Neural progenitor cell (in vitro differentiated cells): ENCODE measurements around the gene FBXW8. TPM values are rescaled to one million over a fixed set of nuclear protein-coding genes. Genes with fewer than 3 reads are reported as not detected.

ENCODE experiments used
- DNase-seq: peaks from one replicate; pipeline ENCODE4 v3.0.0-alpha.2; 2016; ENCODE audit warnings: low spot score
- H2AFZ ChIP-seq: fragments of 200-600 bp; sonication (generic); replicated peaks from 2 replicates; pipeline ENCODE4 v1.6.1; 2016; ENCODE audit warnings: antibody characterized with exemption
- H3F3A ChIP-seq: fragments of 200-600 bp; sonication (generic); 2 replicates; pipeline ENCODE4 v1.6.1; 2016; ENCODE audit warnings: antibody characterized with exemption, low read depth
- H3K27ac ChIP-seq: fragments of 200-600 bp; sonication (generic); 2 replicates; pipeline ENCODE4 v1.5.1; 2016; ENCODE audit warnings: mild to moderate bottlenecking
- H3K27me3 ChIP-seq: fragments of 200-600 bp; sonication (generic); 2 replicates; pipeline ENCODE4 v1.6.1; 2016; ENCODE audit warnings: mild to moderate bottlenecking, moderate library complexity
- H3K36me3 ChIP-seq: fragments of 200-600 bp; sonication (generic); 2 replicates; pipeline ENCODE4 v1.5.1; 2016
- H3K4me1 ChIP-seq: fragments of 200-600 bp; sonication (generic); 2 replicates; pipeline ENCODE4 v1.6.1; 2016; ENCODE audit warnings: mixed run types
- H3K4me2 ChIP-seq: fragments of 200-600 bp; sonication (generic); 2 replicates; pipeline ENCODE4 v1.6.1; 2016
- H3K4me3 ChIP-seq: fragments of 200-600 bp; sonication (generic); 2 replicates; pipeline ENCODE4 v1.5.1; 2016
- H3K79me2 ChIP-seq: fragments of 200-600 bp; sonication (generic); 2 replicates; pipeline ENCODE4 v1.6.1; 2016; ENCODE audit warnings: low read depth
- H3K9ac ChIP-seq: fragments of 200-600 bp; sonication (generic); 2 replicates; pipeline ENCODE4 v1.6.1; 2016
- H3K9me3 ChIP-seq: fragments of 200-600 bp; sonication (generic); 2 replicates; pipeline ENCODE4 v1.5.1; 2016; ENCODE audit warnings: low read depth
- H4K20me1 ChIP-seq: fragments of 200-600 bp; sonication (generic); 2 replicates; pipeline ENCODE4 v1.6.1; 2016; ENCODE audit warnings: low read depth
- H3K27ac Mint-ChIP-seq: 3 replicates; pipeline ENCODE4 v1.8.0; 2021; ENCODE audit warnings: mixed read lengths
- H3K27me3 Mint-ChIP-seq: 2 replicates; pipeline ENCODE4 v1.8.0; 2022; ENCODE audit warnings: low read depth, mild to moderate bottlenecking, inconsistent platforms, moderate library complexity, mixed read lengths; ENCODE audit not compliant: insufficient read depth
- H3K36me3 Mint-ChIP-seq: 3 replicates; pipeline ENCODE4 v1.8.0; 2021; ENCODE audit warnings: mixed read lengths
- H3K4me1 Mint-ChIP-seq: 3 replicates; pipeline ENCODE4 v1.8.0; 2021; ENCODE audit warnings: mixed read lengths
- H3K4me3 Mint-ChIP-seq: 3 replicates; pipeline ENCODE4 v1.8.0; 2021; ENCODE audit warnings: mild to moderate bottlenecking, moderate library complexity, mixed read lengths
- H3K9me3 Mint-ChIP-seq: 3 replicates; pipeline ENCODE4 v1.8.0; 2020; ENCODE audit warnings: mixed read lengths
- CTCF ChIP-seq: fragments of 200-600 bp; sonication (generic); IDR thresholded peaks from 2 replicates; pipeline ENCODE4 v1.5.1; 2017; ENCODE audit warnings: antibody characterized with exemption, mild to moderate bottlenecking
- EZH2 ChIP-seq: fragments of 200-600 bp; sonication (generic); IDR thresholded peaks from 2 replicates; pipeline ENCODE4 v1.6.1; 2017; ENCODE audit warnings: antibody characterized with exemption, mild to moderate bottlenecking, moderate library complexity
- EZH2phosphoT487 ChIP-seq: fragments of 200-600 bp; sonication (generic); IDR thresholded peaks from 2 replicates; pipeline ENCODE4 v1.6.1; 2017; ENCODE audit warnings: antibody characterized with exemption
- total RNA-seq: library from RNA; depleted of rRNA; stranded (reverse); fragments of >200 nt; gene quantifications from 2 replicates; pipeline ENCODE4 v1.2.3, GENCODE V29; 2015; ENCODE audit warnings: low replicate concordance

The FBXW8 gene
- total RNA-seq, 1 donor from 2014 or later: 20.7 TPM

DNA sequence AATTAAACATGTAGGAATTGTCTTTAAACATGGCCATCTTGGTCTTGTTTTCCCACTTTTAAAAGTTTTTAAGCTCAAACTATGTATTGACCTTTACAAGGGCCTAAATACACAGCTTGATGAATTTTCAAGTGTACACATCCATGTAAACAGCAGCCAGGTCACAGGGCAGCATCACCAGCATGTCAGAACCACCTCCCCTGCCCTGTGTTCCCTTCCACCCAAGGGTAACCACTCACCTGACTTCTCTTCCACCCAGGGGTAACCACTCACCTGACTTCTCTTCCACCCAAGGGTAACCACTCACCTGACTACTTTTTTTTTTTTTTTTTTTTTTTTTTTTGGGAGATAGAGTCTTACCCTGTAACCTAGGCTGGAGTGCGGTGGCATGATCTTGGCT, 4.6 kb downstream of the FBXW8 start:
- H3K4me3 Mint-ChIP-seq: no peak overlapping the region
- Histone ChIP-seq H2AFZ (no peak overlapping the region), H3K4me3 (no peak overlapping the region), H3K9ac (no peak overlapping the region), H3K27ac (no peak overlapping the region), H4K20me1 (peaks cover 68% of the 10 kb centered on the region), H3K27me3 (no peaks in the 10 kb centered on the region), H3K4me2 (no peak overlapping the region), H3K9me3 (no peaks in the 10 kb centered on the region), H3F3A (peaks cover 17% of the 10 kb centered on the region), H3K4me1 (peaks cover 7% of the 10 kb centered on the region), H3K79me2 (peaks cover 70% of the 10 kb centered on the region), H3K36me3 (no peaks in the 10 kb centered on the region)
- H3K27ac Mint-ChIP-seq: no peak overlapping the region
- TF ChIP-seq EZH2phosphoT487 (no peak), CTCF (no peak), EZH2 (no peak)
- no peaks in the 10 kb centered on the region for H3K9me3 Mint-ChIP-seq
- no peaks in the 10 kb centered on the region for H3K27me3 Mint-ChIP-seq
- H3K4me1 Mint-ChIP-seq: peaks cover 19% of the 10 kb centered on the region
- no peak for DNase-seq
- H3K36me3 Mint-ChIP-seq: peaks cover 14% of the 10 kb centered on the region

- peaks cover 10% of the 10 kb centered on the region for H3F3A ChIP-seq
- H3K79me2 ChIP-seq: peaks cover 64% of the 10 kb centered on the region
- H3K27ac ChIP-seq: no peak overlapping the region
- H3K27me3 ChIP-seq: no peaks in the 10 kb centered on the region
- no peak overlapping the region for H3K4me2 ChIP-seq
- H2AFZ ChIP-seq: no peak overlapping the region
- no peak overlapping the region for H3K4me3 ChIP-seq
- no peak overlapping the region for H3K4me3 Mint-ChIP-seq
- no peak overlapping the region for H3K27ac Mint-ChIP-seq
- peaks cover 70% of the 10 kb centered on the region for H4K20me1 ChIP-seq
- H3K9ac ChIP-seq: no peak overlapping the region
- H3K27me3 Mint-ChIP-seq: no peaks in the 10 kb centered on the region
- H3K4me1 Mint-ChIP-seq: peaks cover 17% of the 10 kb centered on the region
- peaks cover 7% of the 10 kb centered on the region for H3K4me1 ChIP-seq
- no peaks in the 10 kb centered on the region for H3K9me3 Mint-ChIP-seq
- no peaks in the 10 kb centered on the region for H3K36me3 ChIP-seq
- DNase-seq: no peak
- TF ChIP-seq CTCF (no peak), EZH2phosphoT487 (no peak), EZH2 (no peak)
- H3K9me3 ChIP-seq: no peaks in the 10 kb centered on the region
- peaks cover 17% of the 10 kb centered on the region for H3K36me3 Mint-ChIP-seq
Measured at GRCh38 chr12:116916122-116916521, 5.4 kb downstream of the FBXW8 start.

- Histone ChIP-seq H3K4me1 (peaks cover 4% of the 10 kb centered on the region), H3K4me3 (no peak overlapping the region), H3K4me2 (no peak overlapping the region), H3K36me3 (no peaks in the 10 kb centered on the region), H3K27ac (no peak overlapping the region), H3K9ac (no peak overlapping the region), H4K20me1 (peaks cover 66% of the 10 kb centered on the region), H3K27me3 (no peaks in the 10 kb centered on the region), H3F3A (peaks cover 4% of the 10 kb centered on the region), H3K9me3 (no peaks in the 10 kb centered on the region), H3K79me2 (peaks cover 64% of the 10 kb centered on the region), H2AFZ (no peak overlapping the region)
- no peak for TF ChIP-seq EZH2
- no peak for TF ChIP-seq CTCF
- no peak for TF ChIP-seq EZH2phosphoT487
- Mint-ChIP-seq H3K36me3 (peaks cover 15% of the 10 kb centered on the region), H3K9me3 (no peaks in the 10 kb centered on the region), H3K27ac (no peak overlapping the region), H3K4me3 (no peak overlapping the region), H3K27me3 (no peaks in the 10 kb centered on the region), H3K4me1 (peaks cover 13% of the 10 kb centered on the region)
- DNase-seq: no peak
Measured at GRCh38 chr12:116916714-116917114, 6.0 kb downstream of the FBXW8 start.
